ENCODE data around the gene GADD45GIP1. TPM values are rescaled to one million over a fixed set of nuclear protein-coding genes. Genes with fewer than 3 reads are reported as not detected.

GADD45GIP1 gene
- total and polyA plus RNA-seq, 2 donors (not counting 1 experiment from before 2014, with no cell fraction given): 19.5 to 19.7 TPM

DNA sequence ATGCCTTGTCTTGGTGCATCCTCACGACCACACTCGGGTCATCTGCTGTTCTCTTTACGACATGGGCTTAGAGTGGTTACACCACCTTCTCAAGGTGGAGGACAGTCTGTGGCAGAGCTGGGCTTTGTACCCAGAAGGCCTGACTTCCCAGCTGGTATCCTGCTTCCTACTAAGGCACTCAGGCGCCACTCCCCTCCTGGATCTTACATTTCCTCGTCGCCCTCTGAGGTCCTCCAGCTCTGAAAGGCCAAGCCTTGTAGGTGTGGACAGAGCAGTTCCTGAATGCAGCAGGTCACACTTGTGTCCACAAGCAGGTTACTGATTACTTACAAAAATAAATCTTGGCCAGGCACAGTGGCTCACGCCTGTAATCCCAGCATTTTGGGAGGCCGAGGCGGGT is 49.9 kb downstream of the GADD45GIP1 start:
- Histone ChIP-seq H3K79me2 (ENCODE audit: control insufficient read depth, insufficient read depth, low read length) (no peaks in the 10 kb centered on the region), H2AFZ (ENCODE audit: low read length) (no peak overlapping the region), H3K9me3 (ENCODE audit: control insufficient read depth, insufficient read depth, low read depth, low read length) (no peaks in the 10 kb centered on the region), H4K20me1 (ENCODE audit: control insufficient read depth, extremely low read depth, insufficient read depth, low read length) (no peaks in the 10 kb centered on the region), H3K36me3 (ENCODE audit: control insufficient read depth, insufficient read depth, low read length) (no peaks in the 10 kb centered on the region), H3K4me2 (ENCODE audit: extremely low read depth, insufficient read depth, low read length) (no peak overlapping the region), H3K27me3 (ENCODE audit: control insufficient read depth, insufficient read depth, low read length) (no peaks in the 10 kb centered on the region), H3K4me1 (ENCODE audit: control insufficient read depth, extremely low read depth, insufficient read depth, low read length) (no peaks in the 10 kb centered on the region), H3K4me3 (replicated peaks in 1 of 4; ENCODE audit: control extremely low read depth in 1 of 4, insufficient read depth in 1 of 4, low read depth in 3 of 4, low read length in 4 of 4) (no peak overlapping the region), H3K27ac (ENCODE audit: insufficient read depth, low read length) (no peak overlapping the region), H3K9ac (ENCODE audit: insufficient read depth, low read length) (no peak overlapping the region)
- DNase-seq (ENCODE audit: low read depth in 2 of 2): no peak
- TF ChIP-seq, protein P1, sequence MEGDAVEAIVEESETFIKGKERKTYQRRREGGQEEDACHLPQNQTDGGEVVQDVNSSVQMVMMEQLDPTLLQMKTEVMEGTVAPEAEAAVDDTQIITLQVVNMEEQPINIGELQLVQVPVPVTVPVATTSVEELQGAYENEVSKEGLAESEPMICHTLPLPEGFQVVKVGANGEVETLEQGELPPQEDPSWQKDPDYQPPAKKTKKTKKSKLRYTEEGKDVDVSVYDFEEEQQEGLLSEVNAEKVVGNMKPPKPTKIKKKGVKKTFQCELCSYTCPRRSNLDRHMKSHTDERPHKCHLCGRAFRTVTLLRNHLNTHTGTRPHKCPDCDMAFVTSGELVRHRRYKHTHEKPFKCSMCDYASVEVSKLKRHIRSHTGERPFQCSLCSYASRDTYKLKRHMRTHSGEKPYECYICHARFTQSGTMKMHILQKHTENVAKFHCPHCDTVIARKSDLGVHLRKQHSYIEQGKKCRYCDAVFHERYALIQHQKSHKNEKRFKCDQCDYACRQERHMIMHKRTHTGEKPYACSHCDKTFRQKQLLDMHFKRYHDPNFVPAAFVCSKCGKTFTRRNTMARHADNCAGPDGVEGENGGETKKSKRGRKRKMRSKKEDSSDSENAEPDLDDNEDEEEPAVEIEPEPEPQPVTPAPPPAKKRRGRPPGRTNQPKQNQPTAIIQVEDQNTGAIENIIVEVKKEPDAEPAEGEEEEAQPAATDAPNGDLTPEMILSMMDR (conservative IDR thresholded peaks at IDR 0.05 in 1 of 2, IDR thresholded peaks at IDR 0.05 in 1 of 2; ENCODE audit: low read depth in 1 of 2, low read length in 2 of 2): no peak
- TF ChIP-seq EZH2 (IDR thresholded peaks at IDR 0.05; ENCODE audit: low read length, missing control alignments): no peak

Other genes starting within 250 kb of the GADD45GIP1 start
- 28.2 and 36.0 TPM in 2 replicates for gene TNPO2, start 233.3 kb downstream of the GADD45GIP1 start, total RNA-seq
- gene TNPO2, start 233.3 kb downstream of the GADD45GIP1 start, polyA plus RNA-seq: 52.5 and 75.0 TPM in 2 replicates
- 117 and 186 TPM in 2 replicates for gene TRIR, start 222.5 kb downstream of the GADD45GIP1 start, total RNA-seq
- gene TRIR, start 222.5 kb downstream of the GADD45GIP1 start, polyA plus RNA-seq: 155 and 199 TPM in 2 replicates
- 94.1 and 95.3 TPM in 2 replicates for gene GET3, start 219.7 kb downstream of the GADD45GIP1 start, total RNA-seq
- gene GET3, start 219.7 kb downstream of the GADD45GIP1 start, polyA plus RNA-seq: 123 and 208 TPM in 2 replicates
- not detected in 2 replicates for gene BEST2, start 205.4 kb downstream of the GADD45GIP1 start, total RNA-seq
- gene BEST2, start 205.4 kb downstream of the GADD45GIP1 start, polyA plus RNA-seq: not detected in 2 replicates
- gene HOOK2, start 181.7 kb downstream of the GADD45GIP1 start, total RNA-seq: 16.4 and 26.6 TPM in 2 replicates
- 6.6 TPM in 2 replicates for gene HOOK2, start 181.7 kb downstream of the GADD45GIP1 start, polyA plus RNA-seq
- 108 and 118 TPM in 2 replicates for gene JUNB, start 165.7 kb downstream of the GADD45GIP1 start, total RNA-seq
- 20.2 and 93.3 TPM in 2 replicates for gene JUNB, start 165.7 kb downstream of the GADD45GIP1 start, polyA plus RNA-seq
- gene PRDX2, start 155.4 kb downstream of the GADD45GIP1 start, total RNA-seq: 166 and 228 TPM in 2 replicates
- gene PRDX2, start 155.4 kb downstream of the GADD45GIP1 start, polyA plus RNA-seq: 186 and 294 TPM in 2 replicates
- gene THSD8, start 155.2 kb downstream of the GADD45GIP1 start, total RNA-seq: 0.51 TPM in 1 of 2 replicates, not detected in the other
- gene THSD8, start 155.2 kb downstream of the GADD45GIP1 start, polyA plus RNA-seq: 2.8 TPM in 1 of 2 replicates, not detected in the other
- gene RNASEH2A, start 150.6 kb downstream of the GADD45GIP1 start, total RNA-seq: 3.1 and 8.9 TPM in 2 replicates
- gene RNASEH2A, start 150.6 kb downstream of the GADD45GIP1 start, polyA plus RNA-seq: 14.3 and 51.3 TPM in 2 replicates
- gene RTBDN, start 122.6 kb downstream of the GADD45GIP1 start, total RNA-seq: not detected in 2 replicates
- not detected in 2 replicates for gene RTBDN, start 122.6 kb downstream of the GADD45GIP1 start, polyA plus RNA-seq
- 0.26 and 1.3 TPM in 2 replicates for gene MAST1, start 118.7 kb downstream of the GADD45GIP1 start, total RNA-seq
- 0.20 and 0.30 TPM in 2 replicates for gene MAST1, start 118.7 kb downstream of the GADD45GIP1 start, polyA plus RNA-seq
- gene DNASE2, start 75.8 kb downstream of the GADD45GIP1 start, total RNA-seq: 23.4 and 26.6 TPM in 2 replicates
- 24.1 and 25.1 TPM in 2 replicates for gene DNASE2, start 75.8 kb downstream of the GADD45GIP1 start, polyA plus RNA-seq
- gene KLF1, start 70.0 kb downstream of the GADD45GIP1 start, total RNA-seq: under 0.01 TPM in 1 of 2 replicates, not detected in the other
- not detected in 2 replicates for gene KLF1, start 70.0 kb downstream of the GADD45GIP1 start, polyA plus RNA-seq
- 11.8 and 18.0 TPM in 2 replicates for gene GCDH, start 66.1 kb downstream of the GADD45GIP1 start, total RNA-seq
- 10.3 and 15.5 TPM in 2 replicates for gene GCDH, start 66.1 kb downstream of the GADD45GIP1 start, polyA plus RNA-seq
- not detected in 2 replicates for gene SYCE2, start 37.9 kb downstream of the GADD45GIP1 start, total RNA-seq
- 0.19 and 0.40 TPM in 2 replicates for gene SYCE2, start 37.9 kb downstream of the GADD45GIP1 start, polyA plus RNA-seq
- gene FARSA, start 23.5 kb downstream of the GADD45GIP1 start, total RNA-seq: 38.6 and 49.6 TPM in 2 replicates
- 23.5 and 37.9 TPM in 2 replicates for gene FARSA, start 23.5 kb downstream of the GADD45GIP1 start, polyA plus RNA-seq
- 839 and 1,447 TPM in 2 replicates for gene CALR, start 18.6 kb downstream of the GADD45GIP1 start, total RNA-seq
- 2,698 and 2,757 TPM in 2 replicates for gene CALR, start 18.6 kb downstream of the GADD45GIP1 start, polyA plus RNA-seq
- 51.1 and 72.2 TPM in 2 replicates for gene RAD23A, start 11.4 kb downstream of the GADD45GIP1 start, total RNA-seq
- gene RAD23A, start 11.4 kb downstream of the GADD45GIP1 start, polyA plus RNA-seq: 46.2 and 62.5 TPM in 2 replicates
- gene DAND5, start 12.4 kb upstream of the GADD45GIP1 start, total RNA-seq: not detected in 2 replicates
- gene DAND5, start 12.4 kb upstream of the GADD45GIP1 start, polyA plus RNA-seq: 0.03 TPM in 1 of 2 replicates, not detected in the other
- gene NFIX, start 38.3 kb upstream of the GADD45GIP1 start, total RNA-seq: 55.2 and 74.8 TPM in 2 replicates
- gene NFIX, start 38.3 kb upstream of the GADD45GIP1 start, polyA plus RNA-seq: 35.7 and 75.9 TPM in 2 replicates
- gene LYL1, start 145.6 kb upstream of the GADD45GIP1 start, total RNA-seq: under 0.01 and 1.2 TPM in 2 replicates
- 0.26 and 0.30 TPM in 2 replicates for gene LYL1, start 145.6 kb upstream of the GADD45GIP1 start, polyA plus RNA-seq
- gene TRMT1, start 159.5 kb upstream of the GADD45GIP1 start, total RNA-seq: 20.3 and 21.8 TPM in 2 replicates
- gene TRMT1, start 159.5 kb upstream of the GADD45GIP1 start, polyA plus RNA-seq: 12.2 and 17.9 TPM in 2 replicates
- 24.7 and 31.9 TPM in 2 replicates for gene NACC1, start 161.0 kb upstream of the GADD45GIP1 start, total RNA-seq
- gene NACC1, start 161.0 kb upstream of the GADD45GIP1 start, polyA plus RNA-seq: 33.5 and 64.7 TPM in 2 replicates
- gene STX10, start 193.2 kb upstream of the GADD45GIP1 start, total RNA-seq: 69.2 and 78.1 TPM in 2 replicates
- gene STX10, start 193.2 kb upstream of the GADD45GIP1 start, polyA plus RNA-seq: 48.9 and 54.3 TPM in 2 replicates
- gene IER2, start 193.2 kb upstream of the GADD45GIP1 start, total RNA-seq: 21.1 and 26.4 TPM in 2 replicates
- gene IER2, start 193.2 kb upstream of the GADD45GIP1 start, polyA plus RNA-seq: 16.5 and 99.6 TPM in 2 replicates